ENCODE data around the gene ABLIM2. TPM values are rescaled to one million over a fixed set of nuclear protein-coding genes. Genes with fewer than 3 reads are reported as not detected.

Gene ABLIM2
- total and polyA plus RNA-seq, 10 of the 15 experiments (the other 5 are each of a cell fraction or from before 2014, with no cell fraction given), result 0.03 to 0.15 (median 0.05) TPM; not detected in 7

DNA sequence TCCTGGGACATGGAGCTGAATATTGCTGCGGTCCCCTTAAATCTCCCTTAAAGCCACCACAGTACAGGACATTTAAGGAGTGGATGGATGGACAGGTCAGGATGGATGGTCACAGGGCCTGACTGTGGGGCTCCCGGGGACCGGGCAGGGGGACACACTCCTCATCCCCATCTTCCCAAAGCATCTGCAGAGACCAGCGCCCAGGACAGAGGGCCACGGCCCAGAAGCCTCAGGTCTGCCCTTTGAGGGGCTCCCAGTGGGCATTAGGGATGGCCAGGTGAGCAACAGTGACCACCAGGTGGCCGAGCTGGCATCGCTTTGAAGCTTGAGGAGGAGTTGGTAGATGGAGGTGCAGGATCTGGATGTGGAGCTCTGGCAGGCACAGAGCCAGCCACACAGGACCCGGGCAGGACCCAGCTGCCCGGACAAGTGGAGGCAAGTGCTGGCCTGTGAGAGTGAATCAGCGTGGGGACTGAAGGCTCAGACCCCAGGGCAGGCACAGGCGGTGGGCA lies 51.4 kb downstream of the ABLIM2 start:
- in situ Hi-C loops (cut with MboI) (no loop called here), intact Hi-C loops (cut with micrococcal nuclease; ENCODE audit: unreplicated experiment) (no loop called here)
- TF ChIP-seq SMAD1 (IDR thresholded peaks at IDR 0.05; ENCODE audit: low read depth, partially characterized antibody) (no peak), POLR2A (IDR thresholded peaks at IDR 0.05; ENCODE audit: low read depth, low read length) (no peak), JUND (IDR thresholded peaks at IDR 0.05; ENCODE audit: low read depth, low read length) (no peak), ETV6 (conservative IDR thresholded peaks at IDR 0.05 in 1 of 2, IDR thresholded peaks at IDR 0.05 in 1 of 2; ENCODE audit: borderline replicate concordance in 1 of 2, low read depth in 1 of 2) (no peak), NBN (IDR thresholded peaks at IDR 0.05) (no peak), ATF7 (IDR thresholded peaks at IDR 0.05; ENCODE audit: low read depth) (no peak), ZZZ3 (IDR thresholded peaks at IDR 0.05; ENCODE audit: control insufficient read depth, insufficient read length, low read depth) (no peak), EZH2 (IDR thresholded peaks at IDR 0.05; ENCODE audit: borderline replicate concordance, control insufficient read depth, low read depth, low read length) (no peak), DPF2 (IDR thresholded peaks at IDR 0.05) (no peak), TCF7 (IDR thresholded peaks at IDR 0.05; ENCODE audit: borderline replicate concordance) (no peak), NR2C2 (IDR thresholded peaks at IDR 0.05; ENCODE audit: borderline replicate concordance, control insufficient read depth, insufficient read length, low read depth) (no peak), EP300 (IDR thresholded peaks at IDR 0.05; ENCODE audit: borderline replicate concordance in 1 of 2, control insufficient read depth in 1 of 2, low read depth in 2 of 2, low read length in 2 of 2) (no peak), MXI1 (IDR thresholded peaks at IDR 0.05; ENCODE audit: low read depth, low read length) (no peak), NR2C1 (IDR thresholded peaks at IDR 0.05) (no peak)
- TF ChIP-seq, protein P1, sequence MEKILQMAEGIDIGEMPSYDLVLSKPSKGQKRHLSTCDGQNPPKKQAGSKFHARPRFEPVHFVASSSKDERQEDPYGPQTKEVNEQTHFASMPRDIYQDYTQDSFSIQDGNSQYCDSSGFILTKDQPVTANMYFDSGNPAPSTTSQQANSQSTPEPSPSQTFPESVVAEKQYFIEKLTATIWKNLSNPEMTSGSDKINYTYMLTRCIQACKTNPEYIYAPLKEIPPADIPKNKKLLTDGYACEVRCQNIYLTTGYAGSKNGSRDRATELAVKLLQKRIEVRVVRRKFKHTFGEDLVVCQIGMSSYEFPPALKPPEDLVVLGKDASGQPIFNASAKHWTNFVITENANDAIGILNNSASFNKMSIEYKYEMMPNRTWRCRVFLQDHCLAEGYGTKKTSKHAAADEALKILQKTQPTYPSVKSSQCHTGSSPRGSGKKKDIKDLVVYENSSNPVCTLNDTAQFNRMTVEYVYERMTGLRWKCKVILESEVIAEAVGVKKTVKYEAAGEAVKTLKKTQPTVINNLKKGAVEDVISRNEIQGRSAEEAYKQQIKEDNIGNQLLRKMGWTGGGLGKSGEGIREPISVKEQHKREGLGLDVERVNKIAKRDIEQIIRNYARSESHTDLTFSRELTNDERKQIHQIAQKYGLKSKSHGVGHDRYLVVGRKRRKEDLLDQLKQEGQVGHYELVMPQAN (conservative IDR thresholded peaks at IDR 0.05), result no peak
- TF ChIP-seq, protein P2, sequence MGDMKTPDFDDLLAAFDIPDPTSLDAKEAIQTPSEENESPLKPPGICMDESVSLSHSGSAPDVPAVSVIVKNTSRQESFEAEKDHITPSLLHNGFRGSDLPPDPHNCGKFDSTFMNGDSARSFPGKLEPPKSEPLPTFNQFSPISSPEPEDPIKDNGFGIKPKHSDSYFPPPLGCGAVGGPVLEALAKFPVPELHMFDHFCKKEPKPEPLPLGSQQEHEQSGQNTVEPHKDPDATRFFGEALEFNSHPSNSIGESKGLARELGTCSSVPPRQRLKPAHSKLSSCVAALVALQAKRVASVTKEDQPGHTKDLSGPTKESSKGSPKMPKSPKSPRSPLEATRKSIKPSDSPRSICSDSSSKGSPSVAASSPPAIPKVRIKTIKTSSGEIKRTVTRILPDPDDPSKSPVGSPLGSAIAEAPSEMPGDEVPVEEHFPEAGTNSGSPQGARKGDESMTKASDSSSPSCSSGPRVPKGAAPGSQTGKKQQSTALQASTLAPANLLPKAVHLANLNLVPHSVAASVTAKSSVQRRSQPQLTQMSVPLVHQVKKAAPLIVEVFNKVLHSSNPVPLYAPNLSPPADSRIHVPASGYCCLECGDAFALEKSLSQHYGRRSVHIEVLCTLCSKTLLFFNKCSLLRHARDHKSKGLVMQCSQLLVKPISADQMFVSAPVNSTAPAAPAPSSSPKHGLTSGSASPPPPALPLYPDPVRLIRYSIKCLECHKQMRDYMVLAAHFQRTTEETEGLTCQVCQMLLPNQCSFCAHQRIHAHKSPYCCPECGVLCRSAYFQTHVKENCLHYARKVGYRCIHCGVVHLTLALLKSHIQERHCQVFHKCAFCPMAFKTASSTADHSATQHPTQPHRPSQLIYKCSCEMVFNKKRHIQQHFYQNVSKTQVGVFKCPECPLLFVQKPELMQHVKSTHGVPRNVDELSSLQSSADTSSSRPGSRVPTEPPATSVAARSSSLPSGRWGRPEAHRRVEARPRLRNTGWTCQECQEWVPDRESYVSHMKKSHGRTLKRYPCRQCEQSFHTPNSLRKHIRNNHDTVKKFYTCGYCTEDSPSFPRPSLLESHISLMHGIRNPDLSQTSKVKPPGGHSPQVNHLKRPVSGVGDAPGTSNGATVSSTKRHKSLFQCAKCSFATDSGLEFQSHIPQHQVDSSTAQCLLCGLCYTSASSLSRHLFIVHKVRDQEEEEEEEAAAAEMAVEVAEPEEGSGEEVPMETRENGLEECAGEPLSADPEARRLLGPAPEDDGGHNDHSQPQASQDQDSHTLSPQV (IDR thresholded peaks at IDR 0.05), result no peak
- TF ChIP-seq, protein P3, sequence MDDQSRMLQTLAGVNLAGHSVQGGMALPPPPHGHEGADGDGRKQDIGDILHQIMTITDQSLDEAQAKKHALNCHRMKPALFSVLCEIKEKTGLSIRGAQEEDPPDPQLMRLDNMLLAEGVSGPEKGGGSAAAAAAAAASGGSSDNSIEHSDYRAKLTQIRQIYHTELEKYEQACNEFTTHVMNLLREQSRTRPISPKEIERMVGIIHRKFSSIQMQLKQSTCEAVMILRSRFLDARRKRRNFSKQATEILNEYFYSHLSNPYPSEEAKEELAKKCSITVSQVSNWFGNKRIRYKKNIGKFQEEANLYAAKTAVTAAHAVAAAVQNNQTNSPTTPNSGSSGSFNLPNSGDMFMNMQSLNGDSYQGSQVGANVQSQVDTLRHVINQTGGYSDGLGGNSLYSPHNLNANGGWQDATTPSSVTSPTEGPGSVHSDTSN (IDR thresholded peaks at IDR 0.05; ENCODE audit: insufficient replicate concordance, low read depth, low read length), result no peak
- Histone ChIP-seq H3K4me3 (no peak overlapping the region), H3K9me3 (replicated peaks; ENCODE audit: control insufficient read depth, insufficient read depth, low read length) (no peaks in the 10 kb centered on the region), H3K27me3 (replicated peaks in 1 of 2; ENCODE audit: control insufficient read depth in 2 of 2, insufficient read depth in 2 of 2, low read length in 1 of 2) (no peaks in the 10 kb centered on the region; a peak in 1 of 4 replicates), H3K9ac (ENCODE audit: control insufficient read depth, insufficient read depth, low read length) (no peak overlapping the region), H4K20me1 (ENCODE audit: control insufficient read depth, insufficient read depth) (no peaks in the 10 kb centered on the region), H3K27ac (ENCODE audit: control insufficient read depth, insufficient read depth) (no peak overlapping the region), H3K4me1 (ENCODE audit: control insufficient read depth, insufficient read depth, low read length) (no peaks in the 10 kb centered on the region), H3K4me2 (ENCODE audit: control insufficient read depth, insufficient read depth) (no peak overlapping the region), H3K36me3 (ENCODE audit: control insufficient read depth in 2 of 2, insufficient read depth in 2 of 2, low read length in 1 of 2) (no peaks in the 10 kb centered on the region), H2AFZ (ENCODE audit: control insufficient read depth, low read depth, low read length) (no peak overlapping the region), H3K79me2 (ENCODE audit: control insufficient read depth, insufficient read depth, low read length) (no peaks in the 10 kb centered on the region)
- ChIA-PET POLR2A (no interaction called here), CTCF (no interaction called here), SMC1A (ENCODE audit: uncharacterized antibody, unreplicated experiment) (no interaction called here), RAD21 (ENCODE audit: unreplicated experiment) (no interaction called here)
- FAIRE-seq (no peak), ATAC-seq (no peak), DNase-seq (ENCODE audit: low read depth, low spot score) (no peak)
- 30% methylated on average over 10 of the region's 11 CpGs for WGBS (ENCODE audit: insufficient coverage, insufficient replicate concordance, low lambda C conversion rate, missing lambda C conversion rate)
- no TSS peak for BruUV-seq (replicated peaks)
